CD4-positive, alpha-beta T cell treated with Interleukin-15 for 1 hour (primary cell): Measurements from ENCODE around the gene EVC.

Source experiments
- DNase-seq: peaks from one replicate; pipeline ENCODE4 v3.0.0-alpha.2; 2020

Gene EVC

GRCh38 chr4:5710961-5711478, at the start of gene EVC:
EVC (plus strand) TSS chr4:5711201; CDS start chr4:5711381, 180 bp downstream.
- no peak for DNase-seq

- DNase-seq, result no peak
Observed at GRCh38 chr4:5661237-5661636, 49.8 kb upstream of the EVC start.

GRCh38 chr4:5662555-5662954, 48.4 kb upstream of the EVC start:
- DNase-seq, result no peak

GRCh38 chr4:5664778-5665177, 46.2 kb upstream of the EVC start:
- no peak for DNase-seq

GRCh38 chr4:5666741-5667140, 44.3 kb upstream of the EVC start:
- no peak for DNase-seq

GRCh38 chr4:5676763-5677162, 34.2 kb upstream of the EVC start:
- DNase-seq, result no peak

- DNase-seq, result no peak
Observed at GRCh38 chr4:5678977-5679376, 32.0 kb upstream of the EVC start.

GRCh38 chr4:5683566-5683965, 27.4 kb upstream of the EVC start:
- no peak for DNase-seq

- no peak for DNase-seq
Observed at GRCh38 chr4:5685296-5685695, 25.7 kb upstream of the EVC start.

GRCh38 chr4:5686338-5686737, 24.7 kb upstream of the EVC start:
- DNase-seq, result no peak

- no peak for DNase-seq
Observed at GRCh38 chr4:5689065-5689464, 21.9 kb upstream of the EVC start.

- DNase-seq, result no peak
Observed at GRCh38 chr4:5691491-5692132, 19.4 kb upstream of the EVC start.

- DNase-seq, result no peak
Observed at GRCh38 chr4:5693871-5694270, 17.1 kb upstream of the EVC start.

- DNase-seq, result no peak
Observed at GRCh38 chr4:5696341-5696740, 14.7 kb upstream of the EVC start.

- DNase-seq, result no peak
Observed at GRCh38 chr4:5700459-5700858, 10.5 kb upstream of the EVC start.

- no peak for DNase-seq
Observed at GRCh38 chr4:5701971-5702370, 9.0 kb upstream of the EVC start.

GRCh38 chr4:5703831-5704230, 7.2 kb upstream of the EVC start:
- no peak for DNase-seq

GRCh38 chr4:5704276-5704675, 6.7 kb upstream of the EVC start:
- DNase-seq, result no peak

- DNase-seq, result no peak
Observed at GRCh38 chr4:5705647-5706320, 5.2 kb upstream of the EVC start.

- no peak for DNase-seq
Observed at GRCh38 chr4:5706486-5707290, 4.3 kb upstream of the EVC start.

- DNase-seq, result no peak
Observed at GRCh38 chr4:5707366-5707765, 3.6 kb upstream of the EVC start.

GRCh38 chr4:5707778-5708448, 3.1 kb upstream of the EVC start:
- no peak for DNase-seq
